Osteocyte (in vitro differentiated cells): ENCODE measurements around the gene PPP1R13B. TPM values are rescaled to one million over a fixed set of nuclear protein-coding genes. Genes with fewer than 3 reads are reported as not detected.

Experiments
- DNase-seq: peaks from one replicate; pipeline ENCODE4 v3.0.0; 2021; ENCODE audit warnings: mixed read lengths; ENCODE audit not compliant: unreplicated experiment; ENCODE audit errors: extremely low spot score
- H3K27ac Mint-ChIP-seq: one replicate; pipeline ENCODE4 v1.8.0; 2021; ENCODE audit warnings: mild to moderate bottlenecking, mixed read lengths; ENCODE audit not compliant: unreplicated experiment
- H3K27me3 Mint-ChIP-seq: one replicate; pipeline ENCODE4 v1.8.0; 2021; ENCODE audit warnings: mixed read lengths; ENCODE audit not compliant: unreplicated experiment
- H3K36me3 Mint-ChIP-seq: one replicate; pipeline ENCODE4 v1.8.0; 2021; ENCODE audit warnings: mixed read lengths; ENCODE audit not compliant: unreplicated experiment
- H3K4me1 Mint-ChIP-seq: one replicate; pipeline ENCODE4 v1.8.0; 2021; ENCODE audit warnings: mixed read lengths; ENCODE audit not compliant: unreplicated experiment
- H3K4me3 Mint-ChIP-seq: one replicate; pipeline ENCODE4 v1.8.0; 2021; ENCODE audit warnings: mild to moderate bottlenecking, moderate library complexity, mixed read lengths; ENCODE audit not compliant: unreplicated experiment
- H3K9me3 Mint-ChIP-seq: one replicate; pipeline ENCODE4 v1.8.0; 2021; ENCODE audit warnings: mixed read lengths; ENCODE audit not compliant: unreplicated experiment
- CTCF ChIP-seq: fragments of 200-600 bp; sonication (generic); IDR thresholded peaks from 2 replicates; pipeline ENCODE4 v1.5.0; 2021; ENCODE audit warnings: antibody characterized with exemption, mild to moderate bottlenecking, moderate library complexity
- total RNA-seq: library from RNA; stranded (reverse); gene quantifications from 2 replicates; pipeline ENCODE4 v1.2.1, GENCODE V29; 2021

PPP1R13B gene
- total RNA-seq, 1 donor from 2014 or later: 7.9 TPM

GRCh38 chr14:103775506-103775905 is 71.9 kb downstream of the PPP1R13B start:
- H3K36me3 Mint-ChIP-seq: peaks cover 4% of the 10 kb centered on the region
- peaks cover 7% of the 10 kb centered on the region for H3K9me3 Mint-ChIP-seq
- no peaks in the 10 kb centered on the region for H3K27me3 Mint-ChIP-seq
- no peak for TF ChIP-seq CTCF
- DNase-seq: peak; percentile 38
- no peak overlapping the region for H3K4me3 Mint-ChIP-seq
- H3K27ac Mint-ChIP-seq: no peak overlapping the region
- no peaks in the 10 kb centered on the region for H3K4me1 Mint-ChIP-seq

GRCh38 chr14:103773521-103773920 is 73.9 kb downstream of the PPP1R13B start:
- Mint-ChIP-seq H3K27me3 (no peaks in the 10 kb centered on the region), H3K9me3 (peaks cover 7% of the 10 kb centered on the region), H3K4me3 (no peak overlapping the region), H3K4me1 (no peaks in the 10 kb centered on the region), H3K36me3 (peaks cover 4% of the 10 kb centered on the region), H3K27ac (no peak overlapping the region)
- TF ChIP-seq CTCF: no peak
- DNase-seq: no peak

GRCh38 chr14:103772078-103772712 is 75.2 kb downstream of the PPP1R13B start:
- Mint-ChIP-seq H3K9me3 (peaks cover 7% of the 10 kb centered on the region), H3K4me3 (no peak overlapping the region)

GRCh38 chr14:103770902-103771301 is 76.5 kb downstream of the PPP1R13B start:
- no peaks in the 10 kb centered on the region for H3K4me1 Mint-ChIP-seq

More at GRCh38 chr14:103772078-103772712, 75.2 kb downstream of the PPP1R13B start:
- peaks cover 4% of the 10 kb centered on the region for H3K36me3 Mint-ChIP-seq
- no peak for DNase-seq
- no peaks in the 10 kb centered on the region for H3K27me3 Mint-ChIP-seq
- H3K27ac Mint-ChIP-seq: no peak overlapping the region
- TF ChIP-seq CTCF: no peak
- H3K4me1 Mint-ChIP-seq: no peaks in the 10 kb centered on the region

GRCh38 chr14:103770500-103770899 is 76.9 kb downstream of the PPP1R13B start:
- no peak overlapping the region for H3K4me3 Mint-ChIP-seq
- peaks cover 8% of the 10 kb centered on the region for H3K9me3 Mint-ChIP-seq
- no peak for DNase-seq
- no peaks in the 10 kb centered on the region for H3K4me1 Mint-ChIP-seq
- no peak for TF ChIP-seq CTCF
- H3K36me3 Mint-ChIP-seq: peaks cover 1% of the 10 kb centered on the region
- H3K27me3 Mint-ChIP-seq: no peaks in the 10 kb centered on the region
- no peak overlapping the region for H3K27ac Mint-ChIP-seq

More at GRCh38 chr14:103770902-103771301, 76.5 kb downstream of the PPP1R13B start:
- H3K27me3 Mint-ChIP-seq: no peaks in the 10 kb centered on the region
- peaks cover 4% of the 10 kb centered on the region for H3K36me3 Mint-ChIP-seq
- H3K27ac Mint-ChIP-seq: no peak overlapping the region
- no peak for DNase-seq
- H3K9me3 Mint-ChIP-seq: peaks cover 7% of the 10 kb centered on the region
- H3K4me3 Mint-ChIP-seq: no peak overlapping the region
- no peak for TF ChIP-seq CTCF
